Measurements from ENCODE around the gene ARHGAP24.

DNA sequence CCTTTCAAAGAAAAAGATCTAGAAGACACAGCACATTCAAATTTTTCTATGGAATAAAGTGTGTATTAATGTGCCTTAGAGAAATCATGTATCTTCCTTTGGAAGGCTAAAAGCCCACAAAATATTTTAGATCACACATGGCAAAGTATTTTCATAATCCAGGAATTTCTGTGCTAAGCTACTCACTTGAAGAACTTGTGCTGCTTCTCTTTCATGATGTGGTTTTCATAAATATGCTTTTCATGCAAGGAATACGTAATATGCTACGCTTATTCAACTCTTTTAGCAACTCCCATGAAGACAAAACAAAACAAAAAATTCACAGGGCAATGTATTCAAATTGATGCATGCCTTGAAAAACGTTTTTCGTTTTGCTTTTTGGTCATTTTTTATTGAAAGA, 125.6 kb downstream of the ARHGAP24 start:
- TF ChIP-seq CTCF (IDR thresholded peaks at IDR 0.05) (no peak), POLR2A (IDR thresholded peaks at IDR 0.05) (no peak)
